ENCODE data around the gene AFAP1.

The AFAP1 gene

DNA sequence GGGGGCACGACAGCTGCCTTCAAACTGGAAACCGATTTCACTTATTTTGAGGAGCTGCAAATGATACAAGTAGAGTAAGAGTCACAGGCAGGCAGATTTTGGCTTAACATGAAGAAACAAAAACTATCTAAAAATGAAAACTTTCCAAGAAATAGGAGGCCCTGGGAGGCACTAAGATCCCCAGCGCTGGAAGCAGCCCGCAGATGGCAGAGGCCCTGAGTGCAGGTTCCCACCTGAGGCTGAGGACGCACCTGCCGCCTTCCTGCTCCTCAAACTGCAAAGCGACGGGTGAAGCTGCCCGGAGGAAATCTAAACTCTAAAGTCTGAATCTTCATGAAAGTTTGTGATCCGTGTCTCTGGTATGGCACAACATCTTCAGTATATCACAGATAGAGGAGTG lies 138.7 kb downstream of the AFAP1 start:
- no peak for DNase-seq

DNA sequence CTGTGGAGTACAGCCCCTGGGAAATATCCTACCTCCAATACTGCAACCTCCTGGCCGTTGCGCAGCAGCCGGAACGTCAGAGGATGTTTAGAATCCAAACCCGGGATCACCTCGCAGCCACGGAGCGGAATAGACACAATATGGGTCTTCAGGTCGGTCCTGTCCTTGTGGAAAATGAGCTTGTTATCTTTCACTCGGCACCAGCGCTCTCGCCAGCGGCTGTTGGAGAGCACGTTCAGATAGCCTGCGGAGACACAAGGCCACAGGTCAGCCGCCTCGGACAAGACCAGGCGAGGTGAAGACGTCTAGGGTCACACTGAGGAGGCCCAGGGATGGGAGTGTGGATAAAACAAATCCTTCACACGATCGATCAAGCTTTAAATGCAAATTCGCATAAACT lies 139.3 kb downstream of the AFAP1 start:
- no peak for DNase-seq

DNA sequence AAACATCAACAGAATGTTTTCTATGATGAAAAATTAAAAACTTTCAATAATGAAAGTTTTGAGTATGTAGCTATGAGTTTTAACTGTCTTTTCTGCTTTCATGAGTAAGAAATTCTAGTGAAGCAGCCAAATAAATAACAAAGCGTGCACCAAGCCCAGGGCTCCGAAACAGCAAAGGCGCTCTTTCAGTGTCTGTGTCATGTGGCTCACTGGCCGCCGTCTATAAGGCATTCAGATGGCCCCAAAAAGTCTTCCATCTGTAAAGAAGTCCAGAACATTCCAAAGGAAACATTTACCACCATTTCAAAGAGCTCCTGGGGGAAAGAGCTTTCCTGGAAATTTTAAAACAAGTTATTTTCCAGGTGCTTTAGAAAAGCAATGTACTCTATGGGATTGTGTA lies 139.9 kb downstream of the AFAP1 start:
- DNase-seq = no peak

DNA sequence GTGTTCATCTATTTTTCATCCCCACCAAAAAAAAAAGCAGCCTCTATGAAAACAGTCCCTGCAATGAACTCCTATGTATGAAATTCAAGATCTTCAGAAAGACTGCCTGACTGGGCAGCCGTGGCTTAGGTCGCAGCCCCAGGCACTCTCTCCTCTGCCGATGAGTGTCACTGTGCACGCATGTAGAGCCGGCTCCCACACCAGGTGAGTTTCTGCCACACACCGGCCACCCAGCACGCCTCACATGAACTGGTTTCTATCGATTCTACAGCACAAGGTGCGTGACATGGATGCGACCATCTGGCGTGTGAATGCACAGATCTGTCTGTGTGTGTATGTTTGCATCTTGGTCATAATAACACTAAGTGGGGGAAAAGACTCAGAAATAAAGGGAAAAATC lies 140.4 kb downstream of the AFAP1 start:
- no peak for DNase-seq

DNA sequence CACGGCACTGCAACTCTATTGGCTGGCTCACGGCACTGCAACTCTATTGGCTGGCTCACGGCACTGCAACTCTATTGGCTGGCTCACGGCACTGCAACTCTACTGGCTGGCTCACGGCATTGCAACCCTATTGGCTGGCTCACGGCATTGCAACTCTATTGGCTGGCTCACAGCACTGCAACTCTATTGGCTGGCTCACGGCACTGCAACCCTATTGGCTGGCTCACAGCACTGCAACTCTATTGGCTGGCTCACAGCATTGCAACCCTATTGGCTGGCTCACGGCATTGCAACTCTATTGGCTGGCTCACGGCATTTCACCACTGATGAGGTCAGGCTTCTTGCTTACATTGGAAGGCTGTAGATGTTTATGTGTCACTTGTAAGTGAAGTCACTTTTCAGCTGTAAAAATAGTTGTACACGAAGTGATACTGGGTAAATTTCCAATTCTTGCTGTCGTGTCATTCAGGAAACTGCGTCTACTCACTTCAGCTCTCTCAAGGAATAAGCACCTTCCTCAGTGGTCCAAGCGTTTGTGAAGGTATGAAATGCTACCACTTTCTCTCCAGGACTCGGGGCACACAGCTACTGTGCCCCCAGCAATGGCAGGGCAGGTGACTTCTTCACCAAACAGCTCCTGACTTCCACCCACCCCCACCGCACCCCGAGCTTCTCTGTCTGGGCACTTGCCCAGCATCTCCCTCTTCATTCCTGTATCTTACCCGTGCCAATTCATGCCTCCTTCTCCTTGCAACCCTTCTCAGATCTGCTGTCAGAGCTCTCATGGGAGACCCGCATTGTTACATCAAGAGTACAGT lies 141.3 kb downstream of the AFAP1 start:
- no peak for DNase-seq

DNA sequence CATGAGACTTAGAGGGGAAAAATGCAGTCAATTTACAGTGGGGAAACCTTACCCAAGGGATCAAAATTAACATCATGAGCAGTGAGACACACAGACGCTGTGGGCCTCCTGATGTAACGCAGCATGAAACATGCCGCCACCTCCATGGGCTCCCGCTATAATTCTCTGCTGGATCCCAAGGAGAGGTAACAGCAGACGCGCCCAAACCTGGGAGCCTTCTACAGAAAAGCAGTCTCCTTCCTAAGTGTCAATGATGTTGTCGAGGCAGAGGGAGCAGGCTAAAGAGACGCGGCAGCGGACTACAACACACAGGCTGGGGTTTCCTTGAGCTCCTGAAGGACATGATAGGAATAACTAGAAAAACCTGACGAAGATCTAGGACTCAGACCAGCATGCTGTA lies 142.3 kb downstream of the AFAP1 start:
- no peak for DNase-seq

DNA sequence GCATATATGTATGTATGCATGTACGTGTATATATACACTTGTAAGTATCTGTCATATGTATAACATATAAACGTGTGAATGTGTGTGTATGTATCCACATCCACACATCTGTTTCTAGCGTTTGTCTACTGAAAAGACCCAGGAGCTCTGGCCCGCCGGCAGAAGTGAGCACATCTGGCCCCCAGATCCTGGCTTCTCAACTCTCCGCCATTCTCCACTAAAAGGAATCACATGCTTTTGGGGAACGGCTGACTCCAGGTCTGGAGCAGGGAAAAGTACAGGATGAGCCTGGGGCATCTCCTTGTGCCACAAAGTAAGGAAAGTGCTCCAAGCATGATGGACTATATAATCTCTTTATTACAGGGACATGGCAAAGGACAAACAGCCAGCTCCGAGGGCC lies 143.7 kb downstream of the AFAP1 start:
- no peak for DNase-seq

DNA sequence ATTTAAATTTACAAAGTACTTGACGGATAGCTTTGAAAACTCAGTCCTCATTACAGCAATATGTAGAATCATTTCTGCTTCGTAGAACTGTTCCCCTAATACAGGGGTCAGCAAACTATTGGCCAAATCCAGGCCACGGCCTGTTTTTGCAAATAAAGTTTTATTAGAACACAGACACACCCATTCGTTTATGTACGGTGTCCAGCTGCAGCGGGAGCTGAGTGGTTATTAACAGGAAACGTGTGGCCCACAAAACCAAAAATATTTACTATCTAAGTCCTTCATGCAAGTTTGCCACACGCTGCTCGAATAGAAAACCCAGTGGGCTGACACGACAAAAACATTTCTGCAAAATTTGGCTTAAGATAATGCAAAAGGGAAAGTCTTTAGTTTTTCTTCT lies 146.5 kb downstream of the AFAP1 start:
- no peak for DNase-seq

DNA sequence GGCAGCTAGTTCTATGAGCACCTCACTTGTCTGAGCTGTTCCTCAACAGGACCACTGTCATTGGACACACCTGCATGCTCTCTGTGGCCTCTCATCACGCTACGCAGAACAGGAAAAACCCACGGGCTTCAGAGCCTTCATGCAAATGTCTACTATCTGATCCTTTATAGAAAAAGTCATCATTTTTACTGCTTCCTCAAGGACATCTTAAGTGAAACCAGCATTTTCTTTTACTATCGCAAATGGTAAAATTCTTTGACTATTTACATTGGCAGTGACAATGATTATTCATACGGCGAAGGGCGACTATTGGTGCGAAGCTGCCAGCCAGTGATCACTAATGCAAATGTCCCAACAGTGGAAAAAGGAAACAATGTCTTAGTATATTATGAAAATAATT lies 147.0 kb downstream of the AFAP1 start:
- no peak for DNase-seq

DNA sequence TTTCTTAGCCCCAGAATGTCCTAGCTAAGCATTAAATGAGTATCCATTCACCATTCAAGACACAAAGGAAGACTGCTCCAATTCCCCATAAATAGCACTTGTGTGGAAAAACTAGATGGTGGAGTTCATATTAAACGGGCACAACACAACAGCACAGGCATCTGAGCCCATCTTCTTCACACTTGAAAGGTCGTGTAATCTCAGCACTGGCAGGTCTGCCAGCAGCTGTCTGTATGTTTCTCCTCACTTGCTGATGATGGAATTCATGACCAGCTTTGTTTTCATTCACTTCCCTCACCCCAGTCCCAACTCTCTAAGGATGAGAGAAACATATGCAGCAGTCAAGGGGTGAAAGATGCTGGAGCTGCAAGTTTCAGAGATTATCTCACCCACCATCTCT lies 148.7 kb downstream of the AFAP1 start:
- no peak for DNase-seq

DNA sequence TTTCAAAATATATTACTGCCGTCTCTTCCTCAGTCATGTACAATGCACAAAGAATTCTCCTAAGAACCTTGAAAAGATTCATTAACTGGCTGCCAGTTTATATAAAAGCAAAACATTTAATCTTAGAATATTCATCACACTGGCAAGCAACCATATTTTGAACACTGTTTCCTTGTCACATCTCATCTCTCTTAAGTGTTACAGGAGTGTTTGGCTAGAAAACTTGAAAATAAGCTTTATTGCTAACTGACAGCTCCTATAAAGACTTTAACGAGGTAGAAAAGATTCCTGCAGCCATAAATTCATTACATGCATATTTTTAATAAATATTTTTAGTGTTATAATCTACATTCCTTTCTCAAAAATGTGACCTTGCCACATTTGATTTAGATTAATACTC lies 149.6 kb downstream of the AFAP1 start:
- DNase-seq = no peak

DNA sequence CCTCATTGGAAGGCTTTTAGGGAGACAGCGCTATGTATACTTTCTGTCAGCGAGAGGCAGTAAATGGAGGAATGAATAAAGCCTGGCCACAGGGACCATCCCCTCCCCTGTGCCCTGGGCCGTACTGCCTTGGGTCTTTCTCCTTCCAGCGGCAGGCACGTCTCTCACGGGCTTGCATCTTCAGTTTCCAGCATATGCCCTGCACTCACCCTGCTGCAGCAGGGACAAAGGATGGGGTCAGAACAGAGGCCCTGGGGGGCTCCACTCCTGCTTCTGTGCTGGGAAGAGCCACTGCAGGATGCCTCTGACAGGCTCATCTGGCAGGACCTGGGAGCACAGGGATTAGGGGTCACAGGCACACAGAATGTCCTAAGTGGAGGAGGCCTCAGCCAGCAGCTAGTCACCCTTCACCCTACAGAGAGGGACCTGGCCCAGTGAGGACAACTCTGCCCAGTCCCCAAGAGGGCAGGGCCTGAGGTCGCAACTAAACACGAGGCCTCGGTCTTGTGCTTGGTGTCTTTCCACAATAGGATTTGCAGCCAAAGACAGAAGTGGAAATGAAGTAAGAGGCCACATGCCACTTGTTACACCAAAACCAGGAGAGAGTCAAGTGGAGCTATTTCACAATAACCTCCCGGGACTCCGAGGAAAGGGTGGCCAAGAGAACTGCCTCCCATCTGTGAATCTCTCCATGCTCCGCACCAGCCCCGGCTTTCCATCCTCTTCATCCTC lies 150.8 kb downstream of the AFAP1 start:
- no peak for DNase-seq

DNA sequence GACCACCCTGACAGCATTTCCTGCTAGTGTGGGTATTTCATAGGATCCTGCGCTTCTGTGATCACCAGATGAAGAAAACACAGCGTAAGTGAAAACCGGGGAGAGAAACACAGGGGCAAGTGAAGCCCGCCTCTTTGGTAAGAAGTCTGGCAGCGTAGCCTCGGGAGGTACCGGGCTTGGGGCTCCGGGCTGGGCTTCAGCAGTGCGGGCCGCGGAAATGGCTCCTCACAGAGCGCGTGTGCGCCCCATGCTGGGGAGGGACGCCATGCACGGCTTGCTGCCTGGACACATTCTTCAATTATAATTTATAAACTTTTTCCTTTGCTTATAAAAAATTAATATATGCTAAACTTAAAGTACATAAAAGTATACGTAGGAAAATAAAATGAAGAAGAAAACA lies 151.5 kb downstream of the AFAP1 start:
- DNase-seq = no peak

DNA sequence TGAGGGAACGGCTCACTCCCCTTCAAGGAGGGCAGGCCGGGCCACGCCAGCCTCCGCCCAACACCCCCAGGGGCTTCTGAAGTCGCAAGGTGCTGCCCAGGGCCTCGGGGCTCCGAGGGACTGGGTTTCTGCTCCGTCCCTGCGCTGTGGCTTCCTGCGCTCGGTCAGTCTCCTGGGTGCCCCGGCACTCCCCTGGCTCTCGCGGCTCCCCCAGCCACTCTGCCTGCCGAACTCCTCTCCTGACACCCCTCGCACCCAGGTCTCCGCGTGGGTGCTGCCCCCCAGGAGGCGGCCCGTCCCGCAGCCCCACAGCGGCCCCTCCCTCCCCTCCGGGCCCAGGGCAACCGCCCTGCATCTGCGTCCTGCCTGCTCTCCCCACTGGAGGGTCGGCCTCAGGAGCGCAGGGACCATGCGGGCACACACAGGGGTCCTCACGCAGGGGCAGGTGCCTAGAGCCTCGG lies 151.9 kb downstream of the AFAP1 start:
- no peak for DNase-seq

DNA sequence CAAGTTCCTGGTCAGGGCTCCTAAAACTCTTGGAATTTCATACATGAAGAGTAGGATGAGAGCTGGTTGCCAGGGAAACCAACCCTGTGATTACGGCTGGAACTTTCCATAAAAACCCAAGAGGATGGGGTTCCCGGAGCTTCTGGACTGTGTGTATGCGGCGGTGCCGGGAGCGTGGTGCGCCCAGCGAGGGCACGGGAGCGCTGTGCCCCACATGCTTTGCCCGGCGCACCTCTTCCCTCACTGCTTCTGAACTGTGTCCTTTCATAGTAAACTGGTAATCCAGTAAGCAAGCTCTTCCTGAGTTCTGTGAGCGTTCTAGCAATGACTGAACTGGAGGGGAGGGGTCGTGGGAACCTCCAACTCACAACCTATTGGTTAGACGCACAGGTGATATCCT lies 152.6 kb downstream of the AFAP1 start:
- DNase-seq = no peak

DNA sequence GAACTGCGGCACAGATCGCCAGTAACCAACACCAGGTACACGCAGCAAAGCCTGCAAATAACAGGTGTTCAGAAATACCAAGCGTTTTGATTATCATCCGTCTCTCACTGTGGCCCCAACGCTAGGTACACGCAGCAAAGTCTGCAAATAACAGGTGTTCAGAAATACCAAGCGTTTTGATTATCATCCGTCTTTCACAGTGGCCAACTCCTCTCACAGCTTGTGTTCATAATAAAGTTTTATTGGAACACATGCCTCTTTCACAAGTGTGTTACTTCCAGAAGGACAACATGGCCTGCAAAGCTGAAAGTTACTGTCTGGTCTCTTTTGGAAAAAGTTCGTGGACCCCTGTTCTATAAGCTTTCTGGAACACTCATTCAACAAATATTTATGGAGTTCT lies 153.1 kb downstream of the AFAP1 start:
- no peak for DNase-seq

DNA sequence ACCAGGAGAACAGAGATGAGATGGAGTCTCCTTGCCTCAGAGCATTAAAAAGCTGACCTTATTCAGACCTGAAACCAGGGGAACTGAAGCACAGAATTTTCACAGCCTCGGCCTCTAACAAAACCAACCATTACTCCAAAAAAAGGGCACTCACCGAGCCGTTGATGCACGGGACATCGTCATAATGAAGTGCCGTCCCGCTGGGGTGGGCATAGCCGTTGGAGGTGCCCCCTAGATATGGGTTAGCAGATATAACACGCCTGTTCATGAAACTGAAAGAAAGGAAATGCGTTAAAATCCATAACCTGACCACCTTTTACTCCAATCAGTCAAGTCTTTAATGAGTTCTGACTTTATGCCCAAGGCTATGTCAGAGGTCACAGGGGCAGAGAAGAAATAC lies 153.6 kb downstream of the AFAP1 start:
- DNase-seq = no peak

DNA sequence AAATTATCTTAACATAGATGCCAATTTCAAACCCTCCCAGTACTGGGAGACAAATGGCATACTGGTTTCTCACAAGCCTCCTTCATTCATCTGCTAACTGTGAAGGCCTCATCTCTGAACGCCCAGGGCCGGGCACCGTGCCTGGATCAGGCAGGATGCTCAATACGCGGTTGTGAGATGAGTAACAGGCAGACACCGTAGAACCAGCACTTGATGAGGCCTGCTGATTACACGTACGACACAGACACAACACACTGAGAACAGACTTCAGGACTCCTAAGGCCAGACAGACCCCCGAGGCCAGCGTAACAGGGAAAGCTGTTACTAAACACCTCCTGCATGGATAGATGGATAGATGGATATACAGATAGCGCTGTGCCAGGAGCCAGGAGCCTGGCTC lies 154.6 kb downstream of the AFAP1 start:
- DNase-seq = no peak

DNA sequence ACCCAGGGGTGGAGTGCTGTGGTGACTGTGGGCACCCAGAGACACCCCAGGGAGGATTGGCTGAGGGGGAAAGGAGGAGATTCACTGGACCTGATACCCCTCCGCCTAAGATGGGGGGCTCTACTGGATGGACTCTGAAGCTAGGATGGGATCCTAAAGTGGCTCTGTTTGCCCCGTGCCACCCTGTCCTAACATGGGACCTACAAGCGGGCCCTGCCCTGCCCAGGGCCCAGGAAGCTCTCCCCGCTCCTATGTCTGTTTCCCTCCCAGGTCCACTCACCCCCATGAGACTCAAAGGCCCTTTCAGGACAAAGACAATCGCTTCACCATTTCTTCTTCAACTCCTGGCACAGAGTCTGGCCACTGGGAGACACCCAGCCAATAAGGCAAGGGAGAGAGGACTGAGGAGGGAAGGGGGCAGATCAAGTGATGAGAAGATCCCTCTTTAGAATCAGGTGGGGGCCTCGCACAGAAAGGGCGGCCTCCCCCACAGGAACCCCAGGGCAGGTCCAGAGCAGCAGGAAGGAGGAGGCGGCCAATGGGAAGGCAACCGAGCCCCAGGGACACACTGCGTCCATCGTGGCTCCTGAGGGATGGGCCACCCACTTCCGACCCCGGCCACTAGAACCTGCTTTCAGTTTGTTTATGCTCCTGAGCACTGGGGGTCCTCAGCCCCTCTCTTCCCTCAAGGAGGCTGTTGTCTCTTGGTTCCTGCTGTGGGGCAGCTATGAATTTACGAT lies 155.4 kb downstream of the AFAP1 start:
- no peak for DNase-seq

DNA sequence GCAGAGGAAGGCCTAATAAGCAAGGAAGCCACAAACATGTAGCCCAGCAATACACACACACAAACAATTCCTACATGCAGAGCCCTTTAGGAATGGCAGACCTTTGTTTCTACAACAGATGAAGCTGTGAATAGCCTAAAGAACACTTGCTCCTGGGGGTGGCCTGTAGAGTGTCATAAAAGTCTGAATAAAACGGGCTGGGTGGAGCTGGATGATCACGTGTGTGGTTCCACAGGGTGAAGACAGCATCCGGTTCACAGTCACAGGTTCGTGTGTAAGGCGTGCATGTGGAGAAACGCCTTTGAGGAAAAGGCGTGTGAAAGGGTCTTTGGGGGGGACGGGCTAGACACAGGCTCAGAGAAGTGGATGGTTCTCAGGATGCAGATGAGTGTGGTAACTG lies 156.1 kb downstream of the AFAP1 start:
- DNase-seq = no peak

DNA sequence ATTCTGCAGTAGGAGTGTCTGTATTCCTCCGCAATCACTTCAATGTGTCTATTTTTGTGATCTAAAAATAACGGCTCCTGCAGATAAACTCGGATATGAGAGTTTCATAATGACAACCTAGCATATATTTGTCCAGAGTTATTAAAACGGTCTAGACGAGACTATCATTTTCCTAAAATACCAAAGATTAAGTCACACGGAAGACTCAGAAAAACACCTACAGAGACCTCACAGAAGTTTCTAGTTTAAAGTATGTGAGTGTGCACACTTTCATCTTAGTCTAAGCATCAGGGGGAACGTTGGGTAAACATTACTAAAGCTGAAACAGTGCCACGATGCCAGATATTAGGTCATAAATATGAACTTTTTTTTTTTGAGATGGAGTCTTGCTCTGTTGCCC lies 156.9 kb downstream of the AFAP1 start:
- DNase-seq = no peak

DNA sequence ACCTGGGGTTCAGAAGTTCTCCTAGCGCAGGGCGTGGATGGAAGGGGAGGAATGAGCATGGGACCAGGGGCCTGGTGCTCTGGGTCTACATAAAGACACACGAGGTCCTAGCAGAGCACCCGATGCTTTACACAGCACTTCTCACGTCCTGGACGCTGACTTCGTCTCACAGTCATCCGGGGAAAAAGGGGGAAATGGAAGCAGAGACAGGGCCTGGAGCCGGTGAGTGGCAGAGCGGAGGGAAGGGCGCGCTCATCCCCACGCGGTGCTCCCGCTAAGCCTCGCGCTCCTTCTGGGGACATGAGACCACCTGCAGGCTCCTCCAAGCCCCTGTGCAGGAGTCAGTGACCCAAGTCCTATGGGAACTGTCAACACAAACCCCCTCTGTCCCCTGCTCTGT lies 157.7 kb downstream of the AFAP1 start:
- no peak for DNase-seq

DNA sequence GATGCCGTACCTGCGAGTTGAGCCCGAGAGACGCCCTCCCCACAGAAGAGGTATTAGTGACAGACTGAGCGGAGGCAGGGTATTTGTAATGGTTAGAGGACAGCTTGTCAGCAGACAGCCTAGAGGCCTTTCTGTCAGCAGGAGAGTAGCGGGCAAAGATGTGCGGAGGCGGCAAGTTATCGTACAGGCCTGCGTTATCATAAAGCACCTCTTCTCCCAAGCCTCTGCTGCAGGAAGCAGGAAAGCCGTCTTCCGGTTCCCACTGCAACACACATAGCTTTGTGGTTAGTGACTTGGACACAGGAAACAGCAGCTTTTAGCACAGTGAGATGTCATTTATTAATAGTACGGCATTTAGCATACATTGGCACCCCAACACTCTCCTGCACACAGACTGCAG lies 158.3 kb downstream of the AFAP1 start:
- no peak for DNase-seq
